ENCODE measurements around the gene TAF15. TPM values are rescaled to one million over a fixed set of nuclear protein-coding genes. Genes with fewer than 3 reads are reported as not detected.

Gene TAF15
- polyA plus RNA-seq, 1 of the 3 experiments (the other 2 are of a cell fraction), result 78.0 TPM

- ChIA-PET CTCF (no interaction called here), POLR2A (no interaction called here)
- TF ChIP-seq FOSL2 (IDR thresholded peaks at IDR 0.05; ENCODE audit: borderline replicate concordance, low read depth) (no peak), MEF2A (IDR thresholded peaks at IDR 0.05; ENCODE audit: borderline replicate concordance, low read depth) (no peak), SMC3 (IDR thresholded peaks at IDR 0.05; ENCODE audit: low read depth, low read length) (no peak), NRF1 (IDR thresholded peaks at IDR 0.05; ENCODE audit: low read depth, low read length) (no peak), CTCF (IDR thresholded peaks at IDR 0.05) (no peak), RAD21 (IDR thresholded peaks at IDR 0.05; ENCODE audit: low read length) (no peak), RXRA (IDR thresholded peaks at IDR 0.05; ENCODE audit: borderline replicate concordance, low read depth) (no peak), TCF12 (IDR thresholded peaks at IDR 0.05) (no peak), YY1 (IDR thresholded peaks at IDR 0.05; ENCODE audit: low read depth) (no peak), GATA2 (CRISPR knock-in tag; IDR thresholded peaks at IDR 0.05) (no peak), MXI1 (IDR thresholded peaks at IDR 0.05; ENCODE audit: low read depth, low read length) (no peak), USF2 (IDR thresholded peaks at IDR 0.05; ENCODE audit: borderline replicate concordance, low read depth, low read length) (no peak), PBX3 (IDR thresholded peaks at IDR 0.05) (no peak), MAX (IDR thresholded peaks at IDR 0.05; ENCODE audit: low read depth) (no peak), IRF3 (IDR thresholded peaks at IDR 0.05; ENCODE audit: low read depth, low read length) (no peak), ELF1 (IDR thresholded peaks at IDR 0.05) (no peak), TEAD4 (IDR thresholded peaks at IDR 0.05; ENCODE audit: borderline replicate concordance, insufficient read depth) (no peak), TAF1 (IDR thresholded peaks at IDR 0.05; ENCODE audit: borderline replicate concordance, low read depth, low read length) (no peak), NFIC (IDR thresholded peaks at IDR 0.05; ENCODE audit: borderline replicate concordance) (no peak), POLR2AphosphoS5 (IDR thresholded peaks at IDR 0.05; ENCODE audit: low read depth, low read length) (no peak)
- Histone ChIP-seq H3K4me3 (ENCODE audit: low read depth in 2 of 2, low read length in 1 of 2) (no peak overlapping the region), H2AFZ (ENCODE audit: low read depth) (no peak overlapping the region), H3K79me2 (ENCODE audit: insufficient read depth) (no peaks in the 10 kb centered on the region), H3K9me2 (no peaks in the 10 kb centered on the region), H3K36me3 (replicated peaks in 1 of 2; ENCODE audit: control insufficient read depth in 1 of 2, insufficient read depth in 2 of 2, low read length in 1 of 2) (peaks cover 64 to 65% of the 10 kb centered on the region in 2 experiments), H4K20me1 (ENCODE audit: insufficient read depth) (no peaks in the 10 kb centered on the region; the same call in none of the 2 replicates), H3K4me2 (no peak overlapping the region), H3K9ac (no peak overlapping the region), H3K27me3 (ENCODE audit: insufficient read depth) (no peaks in the 10 kb centered on the region), H3K27ac (ENCODE audit: low read depth in 2 of 2, low read length in 1 of 2) (no peak overlapping the region), H3K4me1 (ENCODE audit: control insufficient read depth in 1 of 2, insufficient read depth in 2 of 2, low read depth in 1 of 2, low read length in 1 of 2) (no peaks in the 10 kb centered on the region), H3K9me3 (no peaks in the 10 kb centered on the region), H3F3A (replicated peaks; ENCODE audit: insufficient read depth) (peaks cover 28% of the 10 kb centered on the region)
- DNase-seq, result no peak
- 91% methylated on average over 2 of the region's 2 CpGs for WGBS (ENCODE audit: low lambda C conversion rate)
These were observed 34.4 kb downstream of the TAF15 start for GRCh38 chr17:35843698-35844097.
